ENCODE results near the gene RHBDD2.
"Not testable (repeated sequence)": the region's sequence is repeated elsewhere in the genome, so short reads cannot be mapped to it uniquely, and the experiment has no call there.

The RHBDD2 gene

GRCh38 chr7:75911186-75911585 is 32.4 kb downstream of the RHBDD2 start:
- POLR2A ChIA-PET; H3K36me3 ChIP-seq (ENCODE audit: control insufficient read depth in 4 of 4, insufficient read depth in 4 of 4, low read length in 3 of 4); DNase-seq; H3K27me3 ChIP-seq (replicated peaks in 2 of 5; ENCODE audit: control insufficient read depth in 4 of 5, insufficient read depth in 5 of 5, low read length in 4 of 5); H3K27ac ChIP-seq (ENCODE audit: insufficient read depth in 1 of 2, low read depth in 1 of 2, low read length in 2 of 2, poor library complexity in 1 of 2, severe bottlenecking in 2 of 2); H3K9me3 ChIP-seq (ENCODE audit: control extremely low read depth in 1 of 5, control insufficient read depth in 4 of 5, insufficient read depth in 2 of 5, low read depth in 1 of 5, low read length in 4 of 5); H3K4me3 ChIP-seq (ENCODE audit: control insufficient read depth in 1 of 7, extremely low read depth in 1 of 7, insufficient read depth in 4 of 7, low read depth in 2 of 7, low read length in 6 of 7): not testable (repeated sequence)
- CTCF ChIA-PET, result interaction anchor here (1.4 kb wide), 1 partner anchor 11 kb away, joined by 4 read pairs; no protein-coding TSS in a partner anchor
- H3K4me1 ChIP-seq (ENCODE audit: control extremely low read depth in 1 of 4, control insufficient read depth in 4 of 4, insufficient read depth in 4 of 4, low read length in 3 of 4), result peaks cover 2 to 19% (median 15%) of the 10 kb centered on the region in 4 experiments
- WGBS (ENCODE audit: insufficient coverage), result 94% methylated on average over 12 of the region's 12 CpGs

DNA sequence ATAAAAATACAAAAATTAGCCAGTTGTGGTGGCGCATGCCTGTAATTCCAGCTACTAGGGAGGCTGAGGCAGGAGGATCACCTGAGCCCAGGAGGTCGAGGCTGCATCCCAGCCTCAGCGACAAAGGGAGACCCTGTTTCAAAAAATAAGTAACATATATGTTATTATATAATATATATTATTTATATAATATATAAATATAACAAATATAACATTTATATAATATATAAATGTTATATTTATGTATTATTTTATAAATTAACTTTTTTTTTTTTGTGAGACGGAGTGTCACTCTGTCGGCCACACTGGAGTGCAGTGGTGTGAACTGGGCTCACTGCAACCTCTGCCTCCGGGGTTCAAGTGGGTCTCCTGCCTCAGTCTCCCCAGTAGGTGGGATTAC is 34.6 kb downstream of the RHBDD2 start:
- ChIA-PET POLR2A (no interaction called here), CTCF (interaction anchor here (1.3 kb wide), 1 partner anchor 11 kb away, joined by 3 read pairs; no protein-coding TSS in a partner anchor)
- no peak for DNase-seq
- Histone ChIP-seq H3K27ac (ENCODE audit: insufficient read depth in 1 of 2, low read depth in 1 of 2, low read length in 2 of 2, poor library complexity in 1 of 2, severe bottlenecking in 2 of 2) (no peak overlapping the region), H3K27me3 (replicated peaks in 2 of 5; ENCODE audit: control insufficient read depth in 4 of 5, insufficient read depth in 5 of 5, low read length in 4 of 5) (no peaks in the 10 kb centered on the region), H3K4me3 (ENCODE audit: control insufficient read depth in 1 of 7, extremely low read depth in 1 of 7, insufficient read depth in 4 of 7, low read depth in 2 of 7, low read length in 6 of 7) (no peak overlapping the region), H3K9me3 (ENCODE audit: control extremely low read depth in 1 of 5, control insufficient read depth in 4 of 5, insufficient read depth in 2 of 5, low read depth in 1 of 5, low read length in 4 of 5) (no peaks in the 10 kb centered on the region), H3K36me3 (ENCODE audit: control insufficient read depth in 4 of 4, insufficient read depth in 4 of 4, low read length in 3 of 4) (no peaks in the 10 kb centered on the region), H3K4me1 (ENCODE audit: control extremely low read depth in 1 of 4, control insufficient read depth in 4 of 4, insufficient read depth in 4 of 4, low read length in 3 of 4) (peaks cover 5 to 18% (median 14%) of the 10 kb centered on the region in 4 experiments)
- WGBS (ENCODE audit: insufficient coverage), result 100% methylated on average over 2 of the region's 6 CpGs

- no peak for DNase-seq
- POLR2A ChIA-PET, result interaction anchor here (0.5 to 1.5 kb wide), 4 partner anchors 11 to 66 kb away, joined by 3 to 5 read pairs (median 4); no protein-coding TSS in a partner anchor
- WGBS (ENCODE audit: insufficient coverage), result 29% methylated on average over 12 of the region's 18 CpGs
- Histone ChIP-seq H3K4me1 (ENCODE audit: control extremely low read depth in 1 of 4, control insufficient read depth in 4 of 4, insufficient read depth in 4 of 4, low read length in 3 of 4) (peaks cover 5 to 18% (median 14%) of the 10 kb centered on the region in 4 experiments), H3K9me3 (ENCODE audit: control extremely low read depth in 1 of 5, control insufficient read depth in 4 of 5, insufficient read depth in 2 of 5, low read depth in 1 of 5, low read length in 4 of 5) (no peaks in the 10 kb centered on the region), H3K27me3 (replicated peaks in 2 of 5; ENCODE audit: control insufficient read depth in 4 of 5, insufficient read depth in 5 of 5, low read length in 4 of 5) (no peaks in the 10 kb centered on the region), H3K4me3 (ENCODE audit: control insufficient read depth in 1 of 7, extremely low read depth in 1 of 7, insufficient read depth in 4 of 7, low read depth in 2 of 7, low read length in 6 of 7) (peak overlapping the region; percentile 61 to 84 (median 77)), H3K36me3 (ENCODE audit: control insufficient read depth in 4 of 4, insufficient read depth in 4 of 4, low read length in 3 of 4) (no peaks in the 10 kb centered on the region), H3K27ac (ENCODE audit: insufficient read depth in 1 of 2, low read depth in 1 of 2, low read length in 2 of 2, poor library complexity in 1 of 2, severe bottlenecking in 2 of 2) (peak overlapping the region; percentile 61 to 85)
- CTCF ChIA-PET, result interaction anchor here (1.0 to 1.4 kb wide), 3 partner anchors 11 to 107 kb away, joined by 3 to 10 read pairs (median 3); no protein-coding TSS in a partner anchor
These were observed 35.4 kb downstream of the RHBDD2 start for GRCh38 chr7:75914169-75914654.

DNA sequence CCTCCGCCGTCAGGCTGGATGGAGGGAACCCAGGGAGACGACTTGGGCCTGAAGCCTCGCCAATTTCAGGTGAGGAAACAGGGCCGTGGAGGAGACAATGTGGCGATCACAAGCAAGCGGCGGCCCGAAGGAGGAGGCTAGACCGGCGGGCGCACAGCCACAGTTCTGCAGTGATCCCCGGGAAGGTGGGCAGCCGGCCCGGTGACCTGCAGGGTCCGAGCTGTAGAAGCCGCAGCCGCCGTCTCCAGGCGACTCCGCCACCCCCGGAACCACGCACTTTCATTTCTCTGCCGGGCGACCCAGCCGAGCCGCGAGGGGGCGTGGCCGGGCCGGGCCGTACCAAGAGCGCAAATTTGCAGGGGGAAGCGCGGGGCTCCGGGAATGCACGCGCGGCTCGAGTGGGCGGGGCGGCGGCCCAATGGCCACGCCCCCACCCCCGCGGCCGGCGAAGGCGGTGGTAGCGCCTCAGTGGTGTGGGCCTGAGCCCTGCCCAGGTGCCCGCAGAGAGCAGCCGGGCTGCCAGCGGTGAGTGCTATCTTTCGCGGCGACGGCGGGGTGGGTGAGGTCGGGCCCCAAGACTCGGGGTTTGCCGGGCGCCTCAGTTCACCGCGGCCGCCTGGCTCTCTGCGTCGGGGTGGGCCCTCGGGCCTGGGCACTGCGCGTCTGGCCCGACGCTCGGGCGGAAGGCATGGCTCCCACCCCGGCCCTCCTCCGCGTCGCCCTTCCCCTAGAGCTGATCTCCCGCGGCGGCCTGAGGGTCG is 36.0 kb downstream of the RHBDD2 start, which contains the start of gene POR:
POR (plus strand) TSS at position 501 of the 761 bp plus-strand sequence. CDS start 38,847 bp downstream, outside the sequence.
- Histone ChIP-seq H3K36me3 (ENCODE audit: control insufficient read depth in 4 of 4, insufficient read depth in 4 of 4, low read length in 3 of 4) (no peaks in the 10 kb centered on the region), H3K27me3 (replicated peaks in 2 of 5; ENCODE audit: control insufficient read depth in 4 of 5, insufficient read depth in 5 of 5, low read length in 4 of 5) (no peaks in the 10 kb centered on the region), H3K4me1 (ENCODE audit: control extremely low read depth in 1 of 4, control insufficient read depth in 4 of 4, insufficient read depth in 4 of 4, low read length in 3 of 4) (peaks cover 5 to 18% (median 14%) of the 10 kb centered on the region in 4 experiments), H3K4me3 (ENCODE audit: control insufficient read depth in 1 of 7, extremely low read depth in 1 of 7, insufficient read depth in 4 of 7, low read depth in 2 of 7, low read length in 6 of 7) (peak within 1 kb of the TSS; percentile 61 to 84 (median 77)), H3K9me3 (ENCODE audit: control extremely low read depth in 1 of 5, control insufficient read depth in 4 of 5, insufficient read depth in 2 of 5, low read depth in 1 of 5, low read length in 4 of 5) (no peaks in the 10 kb centered on the region), H3K27ac (ENCODE audit: insufficient read depth in 1 of 2, low read depth in 1 of 2, low read length in 2 of 2, poor library complexity in 1 of 2, severe bottlenecking in 2 of 2) (peak within 1 kb of the TSS; percentile 61 to 85)
- DNase-seq, result peak; percentile 92 to 97 (median 96)
- ChIA-PET CTCF (interaction anchor here (1.0 to 1.4 kb wide), 2 partner anchors 13 to 107 kb away, joined by 3 to 10 read pairs; no protein-coding TSS in a partner anchor), POLR2A (interaction anchor here (0.5 to 1.5 kb wide), 8 partner anchors 11 to 105 kb away, joined by 3 to 6 read pairs (median 4); no protein-coding TSS in a partner anchor)
- WGBS (ENCODE audit: insufficient coverage), result under 1% methylated on average over 64 of the region's 82 CpGs

DNA sequence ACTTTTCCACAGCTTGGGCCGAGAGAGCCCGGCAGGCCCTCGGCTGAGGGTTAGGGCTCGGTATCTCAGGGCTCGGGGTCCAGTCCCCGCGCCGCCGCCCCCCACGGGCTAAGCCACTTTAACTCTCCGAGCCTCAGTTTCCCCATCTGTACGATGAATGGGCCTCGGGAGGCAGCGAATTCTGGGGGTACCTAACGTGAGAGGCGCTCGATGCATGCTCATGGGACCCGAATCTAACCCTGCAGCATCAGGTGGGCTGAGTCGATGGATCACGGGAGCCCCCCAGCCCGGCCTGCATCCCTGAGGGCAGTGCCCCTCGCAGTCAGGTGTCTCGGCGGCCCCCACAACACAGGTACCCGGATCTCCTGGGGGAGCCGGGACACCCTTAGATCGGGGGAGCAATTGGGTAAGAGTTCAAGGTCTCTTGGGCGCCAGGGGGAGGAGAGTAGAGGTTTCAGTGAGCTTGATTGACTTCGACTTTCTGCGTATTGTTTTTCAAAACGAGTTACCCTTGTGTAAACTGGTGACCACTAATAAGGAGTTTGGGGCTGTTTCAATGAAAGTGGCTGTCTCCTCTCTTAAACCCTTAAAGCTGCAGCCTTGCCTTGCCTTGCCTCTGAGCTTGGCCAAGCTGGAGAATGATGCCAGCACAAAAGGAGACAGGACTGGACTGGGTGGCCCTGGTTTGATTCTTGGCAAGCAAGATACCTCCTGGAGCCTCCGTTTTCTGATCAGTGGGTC is 36.8 kb downstream of the RHBDD2 start:
- Histone ChIP-seq H3K4me3 (ENCODE audit: control insufficient read depth in 1 of 7, extremely low read depth in 1 of 7, insufficient read depth in 4 of 7, low read depth in 2 of 7, low read length in 6 of 7) (peak overlapping the region; percentile 61 to 84 (median 77)), H3K27me3 (replicated peaks in 2 of 5; ENCODE audit: control insufficient read depth in 4 of 5, insufficient read depth in 5 of 5, low read length in 4 of 5) (no peaks in the 10 kb centered on the region), H3K36me3 (ENCODE audit: control insufficient read depth in 4 of 4, insufficient read depth in 4 of 4, low read length in 3 of 4) (no peaks in the 10 kb centered on the region), H3K9me3 (ENCODE audit: control extremely low read depth in 1 of 5, control insufficient read depth in 4 of 5, insufficient read depth in 2 of 5, low read depth in 1 of 5, low read length in 4 of 5) (no peaks in the 10 kb centered on the region), H3K4me1 (ENCODE audit: control extremely low read depth in 1 of 4, control insufficient read depth in 4 of 4, insufficient read depth in 4 of 4, low read length in 3 of 4) (peaks cover 5 to 18% (median 14%) of the 10 kb centered on the region in 4 experiments), H3K27ac (ENCODE audit: insufficient read depth in 1 of 2, low read depth in 1 of 2, low read length in 2 of 2, poor library complexity in 1 of 2, severe bottlenecking in 2 of 2) (peak overlapping the region in 1 of 2 experiments; percentile 64)
- DNase-seq, result peak in 2 of 3 donors; percentile 26 to 30
- ChIA-PET POLR2A (interaction anchor here (0.6 to 1.4 kb wide), 6 partner anchors 13 to 104 kb away, joined by 3 to 6 read pairs (median 3); no protein-coding TSS in a partner anchor), CTCF (interaction anchor here (1.2 to 1.4 kb wide), 2 partner anchors 106 to 122 kb away, joined by 3 to 10 read pairs; no protein-coding TSS in a partner anchor)
- WGBS (ENCODE audit: insufficient coverage), result 2% methylated on average over 26 of the region's 32 CpGs

GRCh38 chr7:75916259-75916658 is 37.4 kb downstream of the RHBDD2 start:
- Histone ChIP-seq H3K9me3 (ENCODE audit: control extremely low read depth in 1 of 5, control insufficient read depth in 4 of 5, insufficient read depth in 2 of 5, low read depth in 1 of 5, low read length in 4 of 5) (no peaks in the 10 kb centered on the region), H3K27me3 (replicated peaks in 2 of 5; ENCODE audit: control insufficient read depth in 4 of 5, insufficient read depth in 5 of 5, low read length in 4 of 5) (no peaks in the 10 kb centered on the region), H3K4me3 (ENCODE audit: control insufficient read depth in 1 of 7, extremely low read depth in 1 of 7, insufficient read depth in 4 of 7, low read depth in 2 of 7, low read length in 6 of 7) (peak overlapping the region in 4 of 7 experiments; percentile 62 to 84 (median 76)), H3K36me3 (ENCODE audit: control insufficient read depth in 4 of 4, insufficient read depth in 4 of 4, low read length in 3 of 4) (no peaks in the 10 kb centered on the region), H3K27ac (ENCODE audit: insufficient read depth in 1 of 2, low read depth in 1 of 2, low read length in 2 of 2, poor library complexity in 1 of 2, severe bottlenecking in 2 of 2) (no peak overlapping the region), H3K4me1 (ENCODE audit: control extremely low read depth in 1 of 4, control insufficient read depth in 4 of 4, insufficient read depth in 4 of 4, low read length in 3 of 4) (peaks cover 5 to 18% (median 14%) of the 10 kb centered on the region in 4 experiments)
- ChIA-PET CTCF (interaction anchor here (1.2 kb wide), 1 partner anchor 121 kb away, joined by 3 read pairs; no protein-coding TSS in a partner anchor), POLR2A (interaction anchor here (0.6 to 1.1 kb wide), 2 partner anchors 35 to 39 kb away, joined by 3 read pairs; no protein-coding TSS in a partner anchor)
- 86% methylated on average over 1 of the region's 5 CpGs for WGBS (ENCODE audit: insufficient coverage)
- DNase-seq, result no peak

Measured in common myeloid progenitor, CD34-positive (primary cell).